Medulla oblongata (tissue), 1 donor: ENCODE measurements around the gene ECHDC1.
"Not testable (repeated sequence)": the region's sequence is repeated elsewhere in the genome, so short reads cannot be mapped to it uniquely, and the experiment has no call there.

Experiments
- DNase-seq: peaks from one replicate; pipeline ENCODE4 v3.0.0-alpha.2; 2015; ENCODE audit errors: extremely low spot score

ECHDC1 gene, protein sequence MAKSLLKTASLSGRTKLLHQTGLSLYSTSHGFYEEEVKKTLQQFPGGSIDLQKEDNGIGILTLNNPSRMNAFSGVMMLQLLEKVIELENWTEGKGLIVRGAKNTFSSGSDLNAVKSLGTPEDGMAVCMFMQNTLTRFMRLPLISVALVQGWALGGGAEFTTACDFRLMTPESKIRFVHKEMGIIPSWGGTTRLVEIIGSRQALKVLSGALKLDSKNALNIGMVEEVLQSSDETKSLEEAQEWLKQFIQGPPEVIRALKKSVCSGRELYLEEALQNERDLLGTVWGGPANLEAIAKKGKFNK

DNA sequence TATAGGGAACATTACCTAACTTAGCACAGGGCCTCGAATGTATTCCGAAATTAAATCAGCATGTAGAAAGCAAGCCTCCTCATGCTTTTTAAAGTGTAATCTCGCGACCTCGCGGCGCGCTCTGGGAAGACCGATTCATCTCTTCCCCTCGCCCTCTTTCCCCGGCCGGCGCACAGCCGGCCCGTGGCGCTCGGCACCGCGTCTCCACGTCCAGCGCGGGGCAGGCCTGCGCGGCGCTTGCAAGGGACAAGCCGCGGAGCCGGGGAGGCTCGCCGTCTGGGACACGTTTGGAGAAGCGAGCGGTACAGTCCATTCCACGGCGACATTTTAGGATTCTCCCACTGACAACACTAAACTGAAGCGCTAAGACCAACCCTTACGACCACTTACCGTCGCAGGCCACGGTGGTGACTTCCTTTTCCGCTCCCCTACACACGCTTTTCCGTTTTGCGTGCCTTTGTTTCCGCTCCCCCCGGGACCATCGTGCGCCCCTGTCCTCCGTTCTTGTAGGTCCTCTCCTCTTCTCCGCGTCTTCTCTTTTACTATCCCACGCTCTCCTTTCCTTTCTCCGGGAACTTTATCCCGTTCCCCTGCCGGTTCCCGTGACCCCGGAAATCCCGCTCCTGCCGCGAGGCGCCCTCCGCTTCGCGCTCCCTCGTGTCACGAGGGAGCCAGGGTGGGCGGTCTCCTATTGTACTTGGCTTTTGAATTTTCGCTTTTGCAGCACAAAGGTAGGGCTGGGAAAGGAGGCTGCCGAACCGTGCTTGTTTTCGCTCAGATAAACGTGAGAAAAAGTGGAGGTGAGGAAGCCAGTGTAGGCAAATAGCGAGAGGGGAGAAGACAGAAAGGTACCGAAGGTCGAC lies at the start of gene ECHDC1:
Gene ECHDC1, minus strand, starts transcription at position 664 of the 863 bp plus-strand sequence. CDS start 12,581 bp downstream, outside the sequence.
- peak; percentile 76 for DNase-seq

DNA sequence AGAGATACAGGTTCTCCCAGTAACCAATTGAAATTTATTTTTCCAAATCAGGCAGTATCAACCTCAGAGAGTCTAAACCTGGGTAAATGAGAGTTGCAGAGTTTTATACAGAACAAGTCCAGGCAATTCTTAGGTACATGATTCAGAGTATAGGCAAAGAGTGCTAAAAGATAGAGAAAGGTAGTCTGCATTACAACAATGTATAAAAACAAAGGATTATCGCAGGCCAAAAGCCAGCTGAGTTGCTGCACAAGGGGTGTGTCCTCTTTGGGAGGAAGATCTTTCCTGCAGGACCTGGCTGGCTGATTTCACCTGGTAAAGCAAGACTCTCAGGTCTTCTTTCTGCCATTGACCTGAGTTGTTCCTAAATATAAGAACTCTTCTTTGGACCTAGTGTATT lies 48.9 kb upstream of the ECHDC1 start:
- no peak for DNase-seq

DNA sequence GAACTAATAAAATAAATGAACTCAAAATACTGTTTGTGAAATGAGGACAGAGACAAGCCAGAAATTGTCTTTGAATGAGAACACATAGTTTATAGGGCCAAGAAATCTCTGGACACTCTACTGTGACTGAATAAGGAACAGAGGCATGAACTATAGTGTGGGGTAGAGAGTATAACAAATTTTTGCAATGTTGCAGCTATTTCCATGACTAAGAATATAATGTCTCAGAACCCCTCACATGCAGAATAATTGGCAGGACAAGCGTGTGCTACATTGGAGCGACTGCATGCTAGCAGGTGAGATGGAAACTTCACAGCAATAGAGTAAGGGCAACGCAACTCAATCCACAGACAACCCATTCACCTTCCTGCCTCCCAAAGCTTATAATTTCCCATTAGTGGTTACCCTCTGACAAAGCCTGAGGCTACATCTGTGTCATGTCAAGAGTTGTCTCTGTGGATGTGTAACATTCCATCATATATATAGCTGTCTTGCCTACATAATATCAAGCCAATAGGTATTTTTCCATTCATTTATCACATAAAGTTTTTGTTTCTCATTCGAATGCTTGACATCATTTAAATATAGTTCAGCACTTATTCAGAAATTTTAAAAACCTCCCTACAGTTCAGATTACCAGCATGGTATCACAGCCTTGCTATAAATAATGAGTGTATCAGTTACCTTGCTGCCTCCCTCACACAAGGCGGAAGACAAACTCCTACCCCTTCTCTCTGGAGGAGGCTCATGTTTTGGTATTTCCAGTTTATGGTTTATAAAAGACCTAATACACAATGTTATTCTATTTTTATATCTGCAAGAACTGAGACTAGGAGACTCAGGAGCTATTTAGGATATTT lies 47.9 kb upstream of the ECHDC1 start:
- no peak for DNase-seq

DNA sequence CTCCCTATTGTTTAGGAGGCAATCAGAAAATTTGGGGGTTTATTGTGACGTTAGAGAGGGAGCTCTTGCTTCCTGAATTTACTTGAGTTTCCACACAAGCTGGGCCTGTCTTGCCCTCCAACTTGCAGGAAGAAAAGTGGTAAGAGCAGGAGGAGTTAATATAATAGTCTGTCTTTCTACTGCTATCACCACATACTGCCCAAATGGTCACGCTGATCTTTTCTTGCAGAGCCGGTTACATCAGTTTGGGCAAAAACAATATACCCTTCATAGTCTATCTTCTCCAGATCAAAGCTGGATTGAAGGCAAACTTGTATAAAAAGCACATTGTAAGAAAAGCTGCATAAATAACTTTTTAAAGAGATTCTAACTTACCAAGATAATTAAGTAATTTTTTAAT lies 46.3 kb upstream of the ECHDC1 start:
- DNase-seq = no peak

DNA sequence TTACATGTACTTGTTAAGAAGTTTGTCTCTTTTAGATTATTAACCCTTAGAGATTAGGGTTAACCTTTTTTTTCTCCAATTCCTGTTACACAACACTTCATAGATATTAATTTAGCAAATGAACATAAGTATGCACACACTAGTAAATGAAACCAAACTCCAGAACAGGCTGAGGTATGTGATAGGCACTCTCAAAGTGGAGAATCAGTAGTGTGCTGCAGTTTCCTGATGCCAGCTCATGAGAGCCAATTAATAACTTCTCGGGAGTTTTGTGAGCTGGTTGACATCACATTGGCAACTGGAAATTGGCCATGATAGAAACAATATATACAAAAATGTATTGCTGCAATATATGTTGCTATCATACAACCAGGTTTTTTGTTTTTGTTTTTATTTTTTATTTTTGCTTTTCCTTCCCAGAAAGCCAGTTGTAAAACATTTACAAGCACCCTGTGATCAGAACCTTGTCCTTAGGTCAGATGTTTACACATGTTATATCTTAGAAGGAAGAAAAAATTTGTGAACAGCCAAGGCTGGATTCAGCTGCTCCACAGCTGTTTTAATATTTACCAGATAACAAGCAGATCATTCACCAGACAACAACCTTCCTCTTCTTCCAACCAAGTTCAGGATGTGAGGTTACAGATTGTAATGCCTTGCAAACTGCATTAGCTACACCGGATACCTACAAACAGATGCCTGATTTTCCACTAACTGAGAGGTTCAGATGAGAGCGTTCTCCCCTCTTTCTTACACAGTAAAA lies 42.4 kb upstream of the ECHDC1 start:
- DNase-seq = no peak

DNA sequence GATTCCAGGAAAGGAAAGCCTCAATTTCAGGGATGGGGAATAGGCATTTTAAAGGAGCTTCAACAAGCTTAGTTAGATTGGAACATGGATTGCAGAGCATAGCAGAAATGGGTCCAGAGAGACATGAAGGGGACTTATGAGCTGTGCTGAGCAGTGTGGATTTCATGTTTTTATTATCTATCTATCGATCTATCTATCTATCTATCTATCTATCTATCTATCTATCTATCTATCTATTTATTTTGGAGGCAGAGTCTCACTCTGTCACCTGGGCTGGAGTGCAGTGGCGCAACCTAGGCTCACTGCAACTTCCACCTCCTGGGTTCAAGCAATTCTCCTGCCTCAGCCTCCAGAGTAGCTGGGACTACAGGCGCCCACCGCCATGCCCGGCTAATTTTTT lies 41.4 kb upstream of the ECHDC1 start:
- DNase-seq = not testable (repeated sequence)

DNA sequence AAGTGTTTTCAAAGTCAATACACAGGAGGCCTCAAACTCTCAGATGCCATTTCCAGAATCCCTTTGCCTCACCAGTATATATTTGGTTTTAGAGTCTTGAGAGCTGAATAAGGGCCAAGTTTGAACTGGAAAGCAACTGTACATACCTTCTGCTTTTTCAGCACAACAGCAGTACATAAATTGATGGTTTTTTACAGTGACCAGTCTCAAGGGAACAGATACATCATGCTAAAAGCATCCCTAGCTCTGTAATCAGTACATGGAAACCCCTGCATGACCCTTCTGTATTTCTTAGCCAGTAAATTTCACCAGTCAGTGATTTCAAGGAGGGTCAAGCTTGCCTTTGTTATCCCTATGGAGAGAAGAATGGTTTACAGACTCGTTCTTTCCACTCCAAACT lies 40.6 kb upstream of the ECHDC1 start:
- no peak for DNase-seq

DNA sequence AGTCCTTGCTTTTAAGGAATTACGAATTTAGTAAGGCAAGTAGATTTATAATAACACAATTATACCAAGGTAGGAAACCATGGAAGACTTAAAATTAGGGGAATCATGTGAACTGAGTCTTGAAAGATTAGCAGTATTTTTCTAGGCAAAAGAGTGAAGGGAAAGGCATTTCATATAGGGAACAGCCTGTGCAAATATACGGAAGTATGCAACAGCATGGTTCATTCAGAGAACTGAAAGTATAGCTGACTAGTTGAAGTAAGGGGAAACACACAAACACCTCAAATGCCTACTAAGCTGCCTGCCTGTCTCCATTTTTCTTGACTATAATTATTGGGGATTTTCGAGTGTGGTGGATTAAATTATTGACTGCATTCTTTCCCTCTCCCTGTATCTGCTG lies 39.0 kb upstream of the ECHDC1 start:
- DNase-seq = no peak

DNA sequence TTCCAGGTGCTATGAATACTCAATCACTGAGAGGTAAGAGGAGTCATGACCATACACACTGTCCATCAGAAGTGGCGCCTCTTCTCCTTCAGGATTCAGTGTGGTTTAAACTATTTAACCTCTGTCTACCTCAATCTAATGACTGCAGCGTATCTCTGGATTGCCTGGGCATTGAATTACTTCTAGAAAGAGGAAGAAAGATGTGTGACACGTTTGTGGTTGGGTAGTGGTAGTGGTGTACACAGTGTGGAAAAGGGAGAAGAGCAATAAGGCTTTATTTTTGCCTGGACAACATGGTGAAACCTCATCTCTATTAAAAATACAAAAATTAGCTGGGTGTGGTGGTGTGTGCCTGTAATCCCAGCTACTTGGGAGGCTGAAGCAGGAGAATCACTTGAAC lies 38.0 kb upstream of the ECHDC1 start:
- no peak for DNase-seq

DNA sequence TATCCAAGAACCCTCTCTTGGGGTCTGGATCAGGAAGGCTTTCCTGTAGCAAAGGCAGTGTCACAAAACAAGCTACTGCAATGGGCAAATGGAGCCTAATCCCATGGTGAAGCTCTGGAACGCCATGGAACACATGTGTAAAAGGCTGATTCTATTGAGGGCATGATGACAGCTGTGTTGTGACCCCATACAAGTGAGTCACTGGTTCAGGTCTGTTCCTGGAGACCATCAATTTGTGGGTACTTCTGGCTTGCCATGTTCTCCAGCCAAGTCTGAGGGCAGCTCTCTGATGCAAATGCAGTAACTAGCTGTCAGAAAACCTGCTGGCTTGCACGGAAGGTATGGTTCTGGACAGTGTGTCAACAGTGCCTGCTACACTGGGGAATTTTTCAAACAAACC lies 33.3 kb upstream of the ECHDC1 start:
- no peak for DNase-seq

DNA sequence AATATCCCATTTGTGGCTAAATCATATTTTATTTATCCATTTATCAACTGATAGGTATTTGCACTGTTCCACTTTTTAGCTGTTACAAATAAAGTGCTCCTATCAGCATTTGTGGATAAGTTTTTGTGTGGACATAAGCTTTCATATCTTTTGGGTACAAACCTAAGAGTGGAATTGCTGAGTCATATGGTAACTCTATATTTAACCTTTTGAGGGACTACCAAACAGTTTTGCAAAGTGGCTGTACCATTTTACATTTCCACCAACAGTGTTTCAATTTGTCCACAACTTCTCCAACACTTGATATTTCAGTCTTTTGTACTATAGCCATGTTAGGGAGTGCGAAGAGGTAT lies 23.6 kb upstream of the ECHDC1 start:
- DNase-seq = no peak

DNA sequence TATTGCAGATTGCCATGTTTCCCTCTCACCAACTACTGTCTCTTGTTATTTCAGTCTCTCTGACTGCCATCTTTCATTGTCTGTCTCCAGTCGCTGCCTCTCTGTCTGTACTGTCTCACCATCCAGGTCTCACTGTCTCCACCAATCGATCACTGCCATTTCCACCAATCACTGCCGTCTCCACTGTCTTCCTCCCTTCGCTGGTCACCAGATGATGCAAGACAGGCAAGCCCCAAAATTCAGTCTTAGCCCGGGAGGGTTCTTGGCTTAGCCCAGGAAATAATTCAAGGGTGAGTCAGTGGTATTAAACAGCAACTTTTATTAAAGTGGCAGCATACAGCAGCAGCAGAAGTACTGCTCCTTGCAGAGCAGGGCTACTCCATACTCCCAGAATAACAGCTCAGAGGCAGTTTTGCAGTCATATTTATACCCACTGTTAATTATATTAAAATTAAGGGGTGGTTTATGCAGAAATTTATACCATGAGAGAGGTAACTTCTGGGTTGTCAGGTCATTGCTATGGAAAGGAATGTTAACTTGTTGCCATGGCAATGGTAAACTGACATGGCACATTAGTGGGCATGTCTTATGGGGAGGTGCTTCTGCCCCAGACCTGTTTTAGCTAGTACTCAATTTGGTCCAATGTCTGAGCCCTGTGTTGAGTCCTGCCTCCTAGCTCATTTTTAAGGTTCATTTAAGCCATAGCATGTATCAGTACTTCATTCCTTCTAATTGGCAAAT lies 23.0 kb upstream of the ECHDC1 start:
- no peak for DNase-seq

DNA sequence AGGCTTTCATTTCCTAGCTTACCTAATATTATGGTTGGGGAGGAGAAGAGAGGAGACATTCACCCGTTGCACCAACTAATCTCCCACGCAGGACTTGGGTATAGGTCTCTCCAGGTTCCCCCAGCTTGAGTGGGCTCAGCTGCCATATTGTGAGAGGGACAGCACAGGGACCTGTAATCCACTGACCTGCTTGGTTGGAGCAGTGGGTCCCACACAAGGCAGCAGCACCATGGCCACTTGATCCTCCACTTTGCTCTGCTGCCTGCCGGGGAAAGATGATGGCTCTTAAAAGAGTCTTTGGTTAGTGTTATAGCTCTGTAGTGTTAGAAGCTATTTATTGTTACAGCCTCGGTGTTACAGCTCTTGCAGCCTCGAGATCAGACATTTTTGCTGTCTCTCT lies 22.5 kb upstream of the ECHDC1 start:
- DNase-seq = no peak

DNA sequence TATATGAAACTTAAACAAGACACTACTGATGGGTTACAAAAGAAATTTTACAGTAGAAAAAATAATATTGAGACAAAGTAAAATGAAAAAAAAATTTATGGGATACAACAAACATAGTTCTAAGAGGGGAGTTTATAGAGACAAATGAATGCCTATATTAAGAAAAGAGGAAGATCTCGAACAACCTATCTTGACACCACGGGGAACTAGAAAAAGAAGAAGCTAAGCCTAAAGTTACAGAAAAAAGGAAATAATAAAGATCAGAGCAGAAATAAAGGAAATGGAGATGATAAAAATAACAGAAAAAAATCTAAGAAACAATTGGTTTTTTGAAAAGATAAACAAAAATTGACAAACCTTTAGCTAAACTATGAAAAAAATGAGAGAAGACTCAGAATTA lies 9.1 kb upstream of the ECHDC1 start:
- DNase-seq = peak; percentile 38

DNA sequence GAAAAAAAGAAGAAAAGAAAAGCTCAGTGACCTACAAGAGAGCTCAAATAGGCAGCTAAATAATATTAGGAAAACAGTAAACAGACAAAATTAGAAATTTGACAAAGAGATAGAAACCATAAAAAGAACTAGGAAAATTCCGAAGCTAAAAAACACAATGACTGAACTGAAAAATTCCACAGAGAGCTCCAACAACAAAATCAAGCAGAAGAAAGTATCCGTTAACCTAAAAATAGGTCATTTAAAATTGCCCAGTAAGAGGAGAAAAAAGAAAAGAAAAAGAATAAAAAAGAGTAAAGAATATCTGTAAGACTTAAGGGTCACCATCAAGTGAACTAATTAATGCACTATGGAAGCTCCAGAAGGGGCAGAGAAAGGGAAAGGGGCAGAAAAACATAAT lies 6.6 kb upstream of the ECHDC1 start:
- no peak for DNase-seq

DNA sequence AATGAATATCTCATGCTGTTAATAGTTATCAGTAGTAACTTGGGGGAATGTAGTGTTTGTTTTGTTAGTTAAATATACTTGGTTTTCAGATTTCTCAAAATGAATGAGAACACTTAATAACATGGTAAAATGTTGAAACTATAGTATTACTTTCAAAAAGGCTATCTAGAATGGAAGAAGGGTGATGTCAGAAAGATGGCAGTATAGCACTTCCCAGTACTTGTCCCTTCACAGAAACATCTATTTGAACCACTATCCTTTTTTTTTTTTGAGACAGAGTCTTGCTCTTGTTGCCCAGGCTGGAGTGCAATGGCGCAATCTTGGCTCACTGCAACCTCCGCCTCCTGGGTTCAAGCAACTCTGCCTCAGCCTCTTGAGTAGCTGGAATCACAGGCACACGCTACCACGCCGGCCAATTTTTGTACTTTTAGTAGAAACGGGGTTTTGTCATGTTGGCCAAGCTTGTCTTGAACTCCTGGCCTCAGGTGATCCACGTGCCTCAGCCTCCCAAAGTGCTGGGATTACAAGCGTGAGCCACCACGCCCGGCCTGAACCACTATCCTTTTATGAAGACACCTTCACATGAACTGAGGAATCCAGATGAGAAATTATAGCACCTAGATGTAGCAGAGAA lies 4.7 kb upstream of the ECHDC1 start:
- DNase-seq = no peak

DNA sequence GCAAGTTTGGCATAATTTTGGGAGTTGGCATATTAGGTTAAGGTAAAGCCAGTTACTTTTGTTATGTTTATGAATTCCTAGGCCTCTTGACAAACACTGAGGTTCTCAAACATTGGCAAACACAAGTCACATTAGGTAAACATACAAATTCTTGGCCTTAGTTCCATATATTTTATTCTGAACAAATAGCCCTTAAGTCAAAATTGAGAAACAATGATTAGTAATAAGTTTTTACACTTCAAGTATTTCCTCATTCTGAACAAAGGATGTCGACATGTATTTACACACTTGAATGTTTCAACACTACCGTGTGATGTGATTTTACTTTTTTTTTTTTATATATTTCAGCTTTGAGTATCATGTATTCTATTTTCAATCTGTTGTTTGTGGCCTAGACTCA lies 3.8 kb upstream of the ECHDC1 start:
- no peak for DNase-seq

DNA sequence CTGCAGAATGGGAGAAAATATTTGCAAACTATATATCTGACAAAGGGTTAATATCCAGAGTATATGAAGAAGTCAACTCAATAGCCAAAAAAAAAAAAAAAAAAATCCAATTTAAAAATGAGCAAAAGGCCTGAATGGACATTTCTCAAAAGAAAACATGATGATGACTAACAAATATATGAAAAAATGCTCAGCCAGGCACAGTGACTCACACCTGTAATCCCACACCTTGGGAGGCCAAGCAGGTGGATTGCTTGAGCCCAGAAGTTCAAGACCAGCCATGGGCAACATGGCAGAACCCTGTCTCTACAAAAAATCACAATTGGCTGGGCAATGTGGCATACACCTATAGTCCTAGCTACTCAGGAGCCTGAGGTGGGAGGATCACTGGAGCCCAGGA lies 2.1 kb upstream of the ECHDC1 start:
- DNase-seq = no peak

DNA sequence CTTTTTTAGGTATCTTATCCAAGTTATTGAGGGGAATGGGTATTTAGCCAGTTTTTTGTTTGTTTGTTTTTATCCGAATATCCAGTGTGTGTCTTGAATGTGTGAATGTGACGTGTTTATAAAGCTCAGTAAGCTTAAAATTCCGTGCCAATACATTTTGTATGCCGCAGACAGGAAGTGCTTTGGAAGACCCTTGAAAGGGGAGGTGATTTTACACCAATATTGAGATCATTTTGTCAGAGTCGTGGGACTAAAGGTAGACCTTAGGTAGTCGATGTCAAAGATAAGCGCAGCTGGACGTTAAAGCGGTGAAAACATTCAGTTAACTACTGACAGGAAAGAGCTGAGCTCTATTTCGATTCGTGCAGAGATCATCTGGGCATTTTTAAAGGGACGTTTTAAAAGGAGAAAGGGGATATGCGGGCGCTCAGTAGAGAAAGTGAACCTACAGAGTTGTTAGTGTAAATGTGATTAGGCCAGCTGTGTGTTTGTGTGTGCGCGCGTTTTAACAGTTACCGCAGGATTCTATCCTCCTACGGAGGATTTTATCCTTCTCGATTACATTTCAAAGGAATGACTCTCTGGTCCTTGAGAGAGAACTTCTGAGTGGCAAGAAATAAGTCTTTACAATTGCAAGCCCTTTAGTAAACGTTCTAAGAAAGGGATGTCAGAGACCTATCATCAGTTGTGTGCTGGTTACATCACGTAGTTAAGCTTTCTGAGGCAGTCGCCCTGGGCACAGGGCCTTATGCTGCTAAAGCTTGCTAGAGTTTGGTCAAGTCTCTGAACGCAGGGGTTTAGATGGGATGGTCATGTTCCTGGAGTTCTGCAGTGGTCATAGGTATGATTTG lies 625 bp upstream of the ECHDC1 start:
- peak; percentile 8 for DNase-seq
